IMR-90 (cell line): ENCODE results near the gene NEK4. TPM values are rescaled to one million over a fixed set of nuclear protein-coding genes. Genes with fewer than 3 reads are reported as not detected.

Source experiments
- ATAC-seq: fragments of 200-7000 bp; cut with Tn5 transposase; 2 replicates; pipeline ENCODE4 v1.9.1; 2020; ENCODE audit warnings: low read depth, mild to moderate bottlenecking, moderate library complexity
- BruUV-seq: library from RNA; stranded (reverse); fragments of 400-500 nt; replicated peaks from 2 replicates; lab custom pipeline; 2021; lab: Mats Ljungman, UMichigan
- CTCF ChIA-PET: fragments of 300-600 bp; formaldehyde crosslinking; extraction: SDS; loops from one replicate; lab custom pipeline; 2021; ENCODE audit warnings: antibody characterized with exemption; lab: Yijun Ruan, JAX
- POLR2A ChIA-PET: fragments of 300-600 bp; sonication (Branson Sonifier 250); formaldehyde crosslinking; loops from one replicate; lab custom pipeline; 2022; ENCODE audit warnings: antibody characterized with exemption; ENCODE audit not compliant: unreplicated experiment; lab: Charles Lee
- DNase-seq: peaks from one replicate; pipeline ENCODE4 v3.0.0; 2013
- H2AFZ ChIP-seq: replicated peaks from 2 replicates; pipeline ENCODE3; 2013; ENCODE audit warnings: low read length, mild to moderate bottlenecking; ENCODE audit not compliant: poor library complexity
- H2AK5ac ChIP-seq: 2 replicates; pipeline ENCODE4 v1.6.1; 2013; ENCODE audit warnings: low read depth, low read length, inconsistent platforms
- H2AK9ac ChIP-seq: replicated peaks from 2 replicates; pipeline ENCODE3; 2013; ENCODE audit warnings: mild to moderate bottlenecking, low read depth, low read length, moderate library complexity; ENCODE audit not compliant: poor library complexity
- H2BK120ac ChIP-seq: 2 replicates; pipeline ENCODE4 v1.6.1; 2013; ENCODE audit warnings: low read depth, low read length, inconsistent platforms
- H2BK15ac ChIP-seq: 3 replicates; pipeline ENCODE4 v1.6.1; 2013; ENCODE audit warnings: low read depth, low read length, inconsistent platforms
- H2BK20ac ChIP-seq: 2 replicates; pipeline ENCODE4 v1.6.1; 2013; ENCODE audit warnings: low read depth, mild to moderate bottlenecking, inconsistent platforms, low read length, moderate library complexity
- H2BK5ac ChIP-seq: 2 replicates; pipeline ENCODE4 v1.6.1; 2013; ENCODE audit warnings: mild to moderate bottlenecking, low read depth, low read length, inconsistent platforms; ENCODE audit not compliant: poor library complexity, severe bottlenecking
- H3K14ac ChIP-seq: replicated peaks from 2 replicates; pipeline ENCODE4 v1.6.1; 2013; ENCODE audit warnings: low read depth, low read length, inconsistent platforms
- H3K18ac ChIP-seq: 2 replicates; pipeline ENCODE4 v1.6.1; 2013; ENCODE audit warnings: low read depth, low read length, control low read depth
- H3K23ac ChIP-seq: 2 replicates; pipeline ENCODE4 v1.6.1; 2013; ENCODE audit warnings: low read depth, low read length, inconsistent platforms
- H3K27ac ChIP-seq: 2 replicates; pipeline ENCODE4 v1.5.1; 2013; ENCODE audit warnings: mild to moderate bottlenecking, control low read depth, low read length; ENCODE audit not compliant: insufficient read depth
- H3K27me3 ChIP-seq: 2 replicates; pipeline ENCODE4 v1.6.1; 2013; ENCODE audit warnings: low read length; ENCODE audit not compliant: control insufficient read depth, insufficient read depth
- H3K36me3 ChIP-seq: 2 replicates; pipeline ENCODE4 v1.6.1; 2013; ENCODE audit warnings: low read length, mixed read lengths; ENCODE audit not compliant: control insufficient read depth, insufficient read depth
- H3K4ac ChIP-seq: 2 replicates; pipeline ENCODE4 v1.6.1; 2013; ENCODE audit warnings: low read depth, low read length, inconsistent platforms
- H3K4me1 ChIP-seq: 2 replicates; pipeline ENCODE4 v1.6.1; 2013; ENCODE audit warnings: low read length, mixed read lengths; ENCODE audit not compliant: control insufficient read depth, insufficient read depth
- H3K4me2 ChIP-seq: 2 replicates; pipeline ENCODE4 v1.6.1; 2013; ENCODE audit warnings: low read depth, mild to moderate bottlenecking, control low read depth, low read length, moderate library complexity
- H3K4me3 ChIP-seq: 2 replicates; pipeline ENCODE4 v1.5.1; 2013; ENCODE audit warnings: low read depth, mild to moderate bottlenecking, control low read depth, low read length, moderate library complexity; ENCODE audit not compliant: insufficient read depth
- H3K56ac ChIP-seq: 2 replicates; pipeline ENCODE4 v1.6.1; 2013; ENCODE audit warnings: low read length, inconsistent platforms; ENCODE audit not compliant: insufficient read depth; ENCODE audit errors: extremely low read depth
- H3K79me1 ChIP-seq, 2 experiments: 2 replicates each; pipeline ENCODE4 v1.6.1; 2013; ENCODE audit warnings: low read length in 2 of 2, inconsistent platforms in 1 of 2, low read depth in 1 of 2
- H3K9ac ChIP-seq: 2 replicates; pipeline ENCODE4 v1.6.1; 2013; ENCODE audit warnings: low read depth, low read length, control low read depth
- H3K9me1 ChIP-seq: 2 replicates; pipeline ENCODE4 v1.6.1; 2013; ENCODE audit warnings: low read length, inconsistent platforms; ENCODE audit not compliant: insufficient read depth
- H3K9me3 ChIP-seq: 2 replicates; pipeline ENCODE4 v1.6.1; 2013; ENCODE audit warnings: low read length; ENCODE audit not compliant: control insufficient read depth, insufficient read depth
- H4K20me1 ChIP-seq: 2 replicates; pipeline ENCODE4 v1.6.1; 2013; ENCODE audit warnings: low read length, inconsistent platforms; ENCODE audit not compliant: insufficient read depth
- H4K5ac ChIP-seq: 2 replicates; pipeline ENCODE4 v1.6.1; 2013; ENCODE audit warnings: mild to moderate bottlenecking, low read depth, low read length, control low read depth
- H4K8ac ChIP-seq, 2 experiments: 2 replicates each; pipeline ENCODE4 v1.6.1; 2013; ENCODE audit warnings: low read depth in 2 of 2, low read length in 2 of 2, control low read depth in 1 of 2, inconsistent platforms in 1 of 2
- H4K91ac ChIP-seq: 2 replicates; pipeline ENCODE4 v1.6.1; 2013; ENCODE audit warnings: low read depth, low read length, inconsistent platforms; ENCODE audit not compliant: insufficient read depth
- BHLHE40 ChIP-seq: fragments of 150-350 bp; IDR thresholded peaks from 2 replicates; pipeline ENCODE4 v1.6.1; 2016; ENCODE audit warnings: mild to moderate bottlenecking, low read depth, low read length
- CEBPB ChIP-seq: IDR thresholded peaks from 2 replicates; pipeline ENCODE4 v1.6.1; 2012; ENCODE audit warnings: low read depth, low read length, improper control_type of control experiment
- FOS ChIP-seq: fragments of 150-350 bp; IDR thresholded peaks from 2 replicates; pipeline ENCODE4 v1.6.1; 2016; ENCODE audit warnings: low read depth, low read length
- MAFK ChIP-seq: IDR thresholded peaks from 2 replicates; pipeline ENCODE4 v1.6.1; 2012; ENCODE audit warnings: low read depth, low read length, improper control_type of control experiment
- MAZ ChIP-seq: IDR thresholded peaks from 2 replicates; pipeline ENCODE4 v1.6.1; 2012; ENCODE audit warnings: low read depth, mild to moderate bottlenecking, low read length, improper control_type of control experiment, moderate library complexity, borderline replicate concordance
- NFE2L2 ChIP-seq: fragments of 150-350 bp; IDR thresholded peaks from 2 replicates; pipeline ENCODE4 v1.6.1; 2016; ENCODE audit warnings: low read depth, mild to moderate bottlenecking, low read length
- POLR2A ChIP-seq: IDR thresholded peaks from 2 replicates; pipeline ENCODE4 v1.6.1; 2012; ENCODE audit warnings: mild to moderate bottlenecking, low read depth, low read length
- RAD21 ChIP-seq: IDR thresholded peaks from 2 replicates; pipeline ENCODE4 v1.6.1; 2012; ENCODE audit warnings: low read length, improper control_type of control experiment
- RCOR1 ChIP-seq: IDR thresholded peaks from 2 replicates; pipeline ENCODE4 v1.6.1; 2012; ENCODE audit warnings: mild to moderate bottlenecking, low read length, improper control_type of control experiment; ENCODE audit not compliant: insufficient replicate concordance
- RFX5 ChIP-seq: IDR thresholded peaks from 2 replicates; pipeline ENCODE4 v1.8.0; 2012; ENCODE audit warnings: low read depth, mild to moderate bottlenecking, low read length, moderate library complexity
- SMC3 ChIP-seq: fragments of 150-350 bp; IDR thresholded peaks from 2 replicates; pipeline ENCODE4 v1.6.1; 2016; ENCODE audit warnings: low read depth, mild to moderate bottlenecking, antibody characterized with exemption, low read length, moderate library complexity
- WGBS, 2 experiments: methylation state at CpG; one replicate each; pipeline versions ENCODE4 v1.1.5 to v1.1.7; 2013; ENCODE audit warnings: missing lambda C conversion rate in 2 of 2; ENCODE audit not compliant: insufficient read length in 1 of 2; ENCODE audit errors: extremely low coverage in 2 of 2; 5-methylcytosine and 5-hydroxymethylcytosine counted together
- dilution Hi-C: fragments of 300-500 bp; cut with HindIII; formaldehyde crosslinking; loops from one replicate; pipeline ENCODE4 v1.14.3; 2018; ENCODE audit warnings: low sequenced_read_pairs; ENCODE audit not compliant: unreplicated experiment
- in situ Hi-C: fragments of 300-500 bp; cut with MboI; formaldehyde crosslinking; loops from 3 replicates; pipeline ENCODE4 v1.14.3; 2019; ENCODE audit warnings: low sequenced_read_pairs, inconsistent platforms, mixed read lengths
- intact Hi-C: fragments of 100-400 bp; cut with micrococcal nuclease; formaldehyde crosslinking; loops from 2 replicates; pipeline ENCODE4 v1.10.0; 2022
- polyA plus RNA-seq, 3 experiments: library from polyadenylated mRNA; depleted of rRNA; stranded (reverse); fragments of >200 nt; gene quantifications; 2 replicates each; pipeline ENCODE4 v1.2.3, GENCODE V29; 2012; ENCODE audit warnings: low replicate concordance in 1 of 3
- total RNA-seq: library from RNA; depleted of rRNA; stranded (reverse); fragments of >200 nt; gene quantifications from 2 replicates; pipeline ENCODE4 v1.2.3, GENCODE V29; 2012
- TF ChIP-seq, protein P1 (sequence below): conservative IDR thresholded peaks from 2 replicates; pipeline ENCODE4 v1.5.1; 2012; ENCODE audit warnings: mild to moderate bottlenecking, low read depth, low read length, improper control_type of control experiment
- TF ChIP-seq, protein P2 (sequence below): fragments of 150-350 bp; IDR thresholded peaks from 2 replicates; pipeline ENCODE4 v1.6.1; 2016; ENCODE audit warnings: low read depth, mild to moderate bottlenecking, low read length, moderate library complexity, borderline replicate concordance

The NEK4 gene
- total and polyA plus RNA-seq, 2 of the 4 experiments (the other 2 are of a cell fraction) = 10.3 to 24.7 TPM

DNA sequence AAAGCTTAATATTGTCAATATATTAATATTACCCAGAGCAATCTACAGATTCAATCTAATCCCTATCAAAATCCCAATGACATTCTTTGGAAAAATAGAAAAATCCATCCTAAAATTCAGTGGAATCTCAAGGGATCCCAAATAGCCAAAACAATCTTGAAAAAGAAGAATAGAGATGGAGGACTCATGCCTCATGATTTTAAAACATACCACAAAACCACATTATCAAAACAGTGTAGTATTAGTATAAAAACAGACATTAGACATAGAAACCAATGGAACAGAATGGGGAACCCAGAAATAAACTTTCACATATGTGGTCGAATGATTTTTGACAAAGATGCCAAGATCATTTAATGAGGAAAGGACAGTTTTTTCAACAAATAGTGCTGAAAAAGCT is 14.6 kb downstream of the NEK4 start:
- no peak overlapping the region for H3K23ac ChIP-seq
- intact Hi-C loops = loop anchor here (5.0 kb wide), 1 partner anchor 306 kb away; no protein-coding TSS in a partner anchor
- ChIA-PET CTCF (no interaction called here), POLR2A (no interaction called here)
- in situ Hi-C loops = no loop called here
- no peak overlapping the region for H2AK5ac ChIP-seq
- H2AFZ ChIP-seq = no peak overlapping the region
- H3K27me3 ChIP-seq = no peaks in the 10 kb centered on the region
- peaks cover 0 to 3% of the 10 kb centered on the region in 2 experiments; a peak in 1 of 4 replicates for H3K79me1 ChIP-seq
- no peak overlapping the region for H2BK5ac ChIP-seq
- no TSS peak for BruUV-seq
- TF ChIP-seq CEBPB (no peak), MAFK (no peak), BHLHE40 (no peak), RAD21 (no peak), NFE2L2 (no peak), MAZ (no peak), RFX5 (no peak), RCOR1 (no peak), POLR2A (no peak), FOS (no peak), SMC3 (no peak)
- TF ChIP-seq, protein P1, sequence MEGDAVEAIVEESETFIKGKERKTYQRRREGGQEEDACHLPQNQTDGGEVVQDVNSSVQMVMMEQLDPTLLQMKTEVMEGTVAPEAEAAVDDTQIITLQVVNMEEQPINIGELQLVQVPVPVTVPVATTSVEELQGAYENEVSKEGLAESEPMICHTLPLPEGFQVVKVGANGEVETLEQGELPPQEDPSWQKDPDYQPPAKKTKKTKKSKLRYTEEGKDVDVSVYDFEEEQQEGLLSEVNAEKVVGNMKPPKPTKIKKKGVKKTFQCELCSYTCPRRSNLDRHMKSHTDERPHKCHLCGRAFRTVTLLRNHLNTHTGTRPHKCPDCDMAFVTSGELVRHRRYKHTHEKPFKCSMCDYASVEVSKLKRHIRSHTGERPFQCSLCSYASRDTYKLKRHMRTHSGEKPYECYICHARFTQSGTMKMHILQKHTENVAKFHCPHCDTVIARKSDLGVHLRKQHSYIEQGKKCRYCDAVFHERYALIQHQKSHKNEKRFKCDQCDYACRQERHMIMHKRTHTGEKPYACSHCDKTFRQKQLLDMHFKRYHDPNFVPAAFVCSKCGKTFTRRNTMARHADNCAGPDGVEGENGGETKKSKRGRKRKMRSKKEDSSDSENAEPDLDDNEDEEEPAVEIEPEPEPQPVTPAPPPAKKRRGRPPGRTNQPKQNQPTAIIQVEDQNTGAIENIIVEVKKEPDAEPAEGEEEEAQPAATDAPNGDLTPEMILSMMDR = no peak
- TF ChIP-seq, protein P2, sequence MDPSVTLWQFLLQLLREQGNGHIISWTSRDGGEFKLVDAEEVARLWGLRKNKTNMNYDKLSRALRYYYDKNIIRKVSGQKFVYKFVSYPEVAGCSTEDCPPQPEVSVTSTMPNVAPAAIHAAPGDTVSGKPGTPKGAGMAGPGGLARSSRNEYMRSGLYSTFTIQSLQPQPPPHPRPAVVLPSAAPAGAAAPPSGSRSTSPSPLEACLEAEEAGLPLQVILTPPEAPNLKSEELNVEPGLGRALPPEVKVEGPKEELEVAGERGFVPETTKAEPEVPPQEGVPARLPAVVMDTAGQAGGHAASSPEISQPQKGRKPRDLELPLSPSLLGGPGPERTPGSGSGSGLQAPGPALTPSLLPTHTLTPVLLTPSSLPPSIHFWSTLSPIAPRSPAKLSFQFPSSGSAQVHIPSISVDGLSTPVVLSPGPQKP = no peak
- no peak overlapping the region for H4K8ac ChIP-seq
- no CpG with 5 or more reads among the region's 1 CpG for whole genome bisulfite sequencing, 2 experiments
- H3K56ac ChIP-seq = no peak overlapping the region
- ATAC-seq = no peak
- H3K9me3 ChIP-seq = no peaks in the 10 kb centered on the region
- H2BK15ac ChIP-seq = no peak overlapping the region
- no peaks in the 10 kb centered on the region for H3K9me1 ChIP-seq
- no peaks in the 10 kb centered on the region for H4K20me1 ChIP-seq
- no peak overlapping the region for H4K91ac ChIP-seq
- H2BK20ac ChIP-seq = no peak overlapping the region
- H3K4me2 ChIP-seq = no peak overlapping the region
- no peak overlapping the region for H3K9ac ChIP-seq
- DNase-seq = no peak
- H3K4me1 ChIP-seq = peaks cover 7% of the 10 kb centered on the region
- dilution Hi-C loops = no loop called here
- H3K4ac ChIP-seq = no peak overlapping the region
- H3K18ac ChIP-seq = no peak overlapping the region
- H3K14ac ChIP-seq = no peak overlapping the region
- H3K4me3 ChIP-seq = no peak overlapping the region
- H2BK120ac ChIP-seq = no peak overlapping the region
- peaks cover 10% of the 10 kb centered on the region for H3K36me3 ChIP-seq
- H2AK9ac ChIP-seq = no peak overlapping the region
- no peak overlapping the region for H4K5ac ChIP-seq
- no peak overlapping the region for H3K27ac ChIP-seq
